Smooth muscle cell (in vitro differentiated cells): Measurements from ENCODE around the gene PNPLA7. TPM values are rescaled to one million over a fixed set of nuclear protein-coding genes. Genes with fewer than 3 reads are reported as not detected.

ENCODE experiments used
- DNase-seq: peaks from one replicate; lab custom pipeline; 2025; ENCODE audit not compliant: unreplicated experiment; lab: John Stamatoyannopoulos, UW
- H2AFZ ChIP-seq: fragments of 200-600 bp; sonication (generic); 2 replicates; pipeline ENCODE4 v1.6.0; 2016; ENCODE audit warnings: antibody characterized with exemption, low read depth, mild to moderate bottlenecking
- H3F3A ChIP-seq: fragments of 200-600 bp; sonication (generic); 2 replicates; pipeline ENCODE4 v1.6.0; 2017; ENCODE audit warnings: antibody characterized with exemption, low read depth
- H3K27ac ChIP-seq: fragments of 200-600 bp; sonication (generic); 2 replicates; pipeline ENCODE4 v1.5.1; 2016; ENCODE audit warnings: low read depth, mild to moderate bottlenecking
- H3K27me3 ChIP-seq: fragments of 200-600 bp; sonication (generic); 2 replicates; pipeline ENCODE4 v1.6.1; 2016; ENCODE audit warnings: low read depth, mild to moderate bottlenecking
- H3K36me3 ChIP-seq: fragments of 200-600 bp; sonication (generic); 2 replicates; pipeline ENCODE4 v1.5.1; 2016; ENCODE audit warnings: low read depth
- H3K4me1 ChIP-seq: fragments of 200-600 bp; sonication (generic); 2 replicates; pipeline ENCODE4 v1.5.1; 2016; ENCODE audit warnings: low read depth
- H3K4me2 ChIP-seq: fragments of 200-600 bp; sonication (generic); 2 replicates; pipeline ENCODE4 v1.6.0; 2016; ENCODE audit warnings: mild to moderate bottlenecking
- H3K4me3 ChIP-seq: fragments of 200-600 bp; sonication (generic); 2 replicates; pipeline ENCODE4 v1.5.1; 2016; ENCODE audit warnings: mild to moderate bottlenecking
- H3K79me2 ChIP-seq: fragments of 200-600 bp; sonication (generic); 2 replicates; pipeline ENCODE4 v1.6.0; 2016; ENCODE audit warnings: low read depth, mild to moderate bottlenecking
- H3K9ac ChIP-seq: fragments of 200-600 bp; sonication (generic); 2 replicates; pipeline ENCODE4 v1.6.0; 2016; ENCODE audit warnings: low read depth
- H3K9me3 ChIP-seq: fragments of 200-600 bp; sonication (generic); replicated peaks from 2 replicates; pipeline ENCODE4 v1.5.1; 2016; ENCODE audit warnings: low read depth
- H4K20me1 ChIP-seq: fragments of 200-600 bp; sonication (generic); 2 replicates; pipeline ENCODE4 v1.6.0; 2016; ENCODE audit warnings: low read depth
- WGBS: methylation state at CpG from one replicate; pipeline ENCODE4 v1.1.7; 2016; ENCODE audit warnings: low lambda C conversion rate; 5-methylcytosine and 5-hydroxymethylcytosine counted together
- polyA plus RNA-seq: library from polyadenylated mRNA; unstranded; fragments of >200 nt; fragmentation: Nextera tagmentation; extraction: Ambion mirVana; gene quantifications from 2 replicates; pipeline ENCODE4 v1.2.1, GENCODE V29; 2016
- total RNA-seq: library from RNA; depleted of rRNA; stranded (reverse); fragments of >200 nt; gene quantifications from 2 replicates; pipeline ENCODE4 v1.2.3, GENCODE V29; 2014
- TF ChIP-seq, protein P1 (sequence below): fragments of 200-600 bp; sonication (generic); IDR thresholded peaks from 2 replicates; pipeline ENCODE4 v1.5.1; 2017; ENCODE audit warnings: borderline replicate concordance, mild to moderate bottlenecking, antibody characterized with exemption; ENCODE audit not compliant: insufficient read depth, poor library complexity, severe bottlenecking

The PNPLA7 gene
- total and polyA plus RNA-seq, 2 experiments from 2014 or later, result 0.46 to 0.67 TPM

DNA sequence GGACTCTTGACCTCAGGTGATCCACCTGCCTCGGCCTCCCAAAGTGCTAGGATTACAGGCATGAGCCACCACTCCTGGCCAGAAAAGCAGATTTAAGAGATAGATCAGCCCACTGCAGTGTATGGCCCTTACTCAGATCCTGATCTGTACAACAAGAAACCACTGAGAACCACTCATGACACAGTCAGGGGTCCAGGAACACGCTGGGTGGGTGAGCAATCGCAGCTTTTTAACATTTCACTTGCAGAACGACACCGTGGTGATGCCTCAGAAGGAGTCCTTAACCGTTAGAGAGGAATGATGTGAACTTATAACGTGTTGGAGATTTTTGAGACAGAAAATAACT is 45.8 kb downstream of the PNPLA7 start:
- 90% methylated on average over 7 of the region's 7 CpGs for WGBS
- Histone ChIP-seq H3K27me3 (no peaks in the 10 kb centered on the region), H3F3A (no peaks in the 10 kb centered on the region), H3K4me3 (no peak overlapping the region), H3K36me3 (no peaks in the 10 kb centered on the region), H3K9me3 (no peaks in the 10 kb centered on the region), H2AFZ (no peak overlapping the region), H3K4me2 (no peak overlapping the region), H3K9ac (no peak overlapping the region), H4K20me1 (no peaks in the 10 kb centered on the region), H3K27ac (no peak overlapping the region), H3K4me1 (no peaks in the 10 kb centered on the region), H3K79me2 (no peaks in the 10 kb centered on the region)
- TF ChIP-seq, protein P1, sequence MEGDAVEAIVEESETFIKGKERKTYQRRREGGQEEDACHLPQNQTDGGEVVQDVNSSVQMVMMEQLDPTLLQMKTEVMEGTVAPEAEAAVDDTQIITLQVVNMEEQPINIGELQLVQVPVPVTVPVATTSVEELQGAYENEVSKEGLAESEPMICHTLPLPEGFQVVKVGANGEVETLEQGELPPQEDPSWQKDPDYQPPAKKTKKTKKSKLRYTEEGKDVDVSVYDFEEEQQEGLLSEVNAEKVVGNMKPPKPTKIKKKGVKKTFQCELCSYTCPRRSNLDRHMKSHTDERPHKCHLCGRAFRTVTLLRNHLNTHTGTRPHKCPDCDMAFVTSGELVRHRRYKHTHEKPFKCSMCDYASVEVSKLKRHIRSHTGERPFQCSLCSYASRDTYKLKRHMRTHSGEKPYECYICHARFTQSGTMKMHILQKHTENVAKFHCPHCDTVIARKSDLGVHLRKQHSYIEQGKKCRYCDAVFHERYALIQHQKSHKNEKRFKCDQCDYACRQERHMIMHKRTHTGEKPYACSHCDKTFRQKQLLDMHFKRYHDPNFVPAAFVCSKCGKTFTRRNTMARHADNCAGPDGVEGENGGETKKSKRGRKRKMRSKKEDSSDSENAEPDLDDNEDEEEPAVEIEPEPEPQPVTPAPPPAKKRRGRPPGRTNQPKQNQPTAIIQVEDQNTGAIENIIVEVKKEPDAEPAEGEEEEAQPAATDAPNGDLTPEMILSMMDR, result no peak
- DNase-seq, result no peak

DNA sequence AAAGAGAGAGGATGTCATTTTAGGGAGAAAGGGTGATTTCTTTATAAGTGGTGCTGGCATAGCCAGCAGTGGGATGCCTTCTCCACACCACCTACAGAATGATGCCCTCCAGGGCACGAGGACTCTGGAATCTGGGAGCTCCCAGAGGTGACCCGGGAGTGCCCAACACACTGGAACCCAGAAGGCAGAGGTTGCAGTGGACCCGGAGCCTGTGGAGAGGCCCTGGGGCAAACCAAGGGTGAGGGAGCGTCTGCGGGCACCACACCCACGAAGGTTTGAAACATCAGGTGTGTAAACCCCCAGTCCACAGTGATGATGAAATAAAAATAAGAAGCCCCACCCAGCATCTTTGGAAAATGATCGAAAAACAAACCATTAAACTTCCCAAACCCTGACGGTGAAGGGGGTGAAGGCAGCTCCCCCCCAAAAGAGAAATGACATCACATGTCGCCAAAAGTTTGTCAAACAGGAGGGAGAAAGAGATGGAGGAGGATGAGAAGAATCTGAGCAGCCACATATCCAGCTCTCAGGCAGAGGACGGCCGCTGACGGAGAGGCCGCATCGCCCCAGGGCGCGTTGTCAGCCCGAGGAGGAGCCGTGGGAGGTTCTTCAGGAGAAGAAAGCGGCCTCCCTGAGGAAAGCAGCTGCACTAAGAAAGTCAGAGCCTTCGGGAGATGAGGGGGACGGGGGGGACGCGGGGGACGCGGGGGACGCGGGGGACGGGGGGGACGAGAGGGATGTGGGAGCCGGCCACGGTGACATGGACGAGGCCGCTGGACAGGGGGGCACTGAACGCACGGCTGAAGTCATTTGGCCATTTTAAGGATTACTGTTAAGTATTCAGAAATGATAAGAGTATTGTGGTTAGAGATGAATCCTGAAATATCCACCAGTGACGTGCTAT is 47.9 kb downstream of the PNPLA7 start:
- no peak overlapping the region for H3K27ac ChIP-seq
- H3K79me2 ChIP-seq, result no peaks in the 10 kb centered on the region
- WGBS, result 81% methylated on average over 20 of the region's 36 CpGs
- no peaks in the 10 kb centered on the region for H3F3A ChIP-seq
- no peaks in the 10 kb centered on the region for H3K9me3 ChIP-seq
- no peaks in the 10 kb centered on the region for H3K27me3 ChIP-seq
- DNase-seq, result no peak
- H4K20me1 ChIP-seq, result no peaks in the 10 kb centered on the region
- H3K4me1 ChIP-seq, result no peaks in the 10 kb centered on the region
- no peaks in the 10 kb centered on the region for H3K36me3 ChIP-seq
- TF ChIP-seq, protein P1, result no peak
- H3K4me2 ChIP-seq, result no peak overlapping the region
- H3K4me3 ChIP-seq, result no peak overlapping the region
- no peak overlapping the region for H3K9ac ChIP-seq
- H2AFZ ChIP-seq, result no peak overlapping the region

GRCh38 chr9:137501457-137501856 is 48.7 kb downstream of the PNPLA7 start:
- Histone ChIP-seq H3K4me3 (no peak overlapping the region), H3K9me3 (no peaks in the 10 kb centered on the region), H3K27me3 (no peaks in the 10 kb centered on the region), H3K79me2 (no peaks in the 10 kb centered on the region), H3F3A (no peaks in the 10 kb centered on the region), H2AFZ (no peak overlapping the region), H3K36me3 (no peaks in the 10 kb centered on the region), H3K27ac (no peak overlapping the region), H3K4me1 (no peaks in the 10 kb centered on the region), H3K4me2 (no peak overlapping the region), H4K20me1 (no peaks in the 10 kb centered on the region), H3K9ac (no peak overlapping the region)
- TF ChIP-seq, protein P1, result no peak
- 92% methylated on average over 12 of the region's 12 CpGs for WGBS
- no peak for DNase-seq
